A549 (cell line): ENCODE measurements around the gene SUN1.
"Not testable (repeated sequence)": the region's sequence is repeated elsewhere in the genome, so short reads cannot be mapped to it uniquely, and the experiment has no call there.

Experiments
- EP300 ChIP-seq, 2 experiments: fragments of >200 bp; sonication (Bioruptor Twin); formaldehyde crosslinking; IDR thresholded peaks; 2 replicates in 1 of 2; 3 replicates in 1 of 2; pipeline ENCODE4 v1.6.1; 2016 to 2017
- MAFK ChIP-seq: fragments of 450-650 bp; IDR thresholded peaks from 2 replicates; pipeline ENCODE4 v1.6.1; 2014; ENCODE audit not compliant: partially characterized antibody
- POLR2A ChIP-seq: IDR thresholded peaks from 2 replicates; pipeline ENCODE4 v1.6.1; 2012; ENCODE audit warnings: mild to moderate bottlenecking, low read length

DNA sequence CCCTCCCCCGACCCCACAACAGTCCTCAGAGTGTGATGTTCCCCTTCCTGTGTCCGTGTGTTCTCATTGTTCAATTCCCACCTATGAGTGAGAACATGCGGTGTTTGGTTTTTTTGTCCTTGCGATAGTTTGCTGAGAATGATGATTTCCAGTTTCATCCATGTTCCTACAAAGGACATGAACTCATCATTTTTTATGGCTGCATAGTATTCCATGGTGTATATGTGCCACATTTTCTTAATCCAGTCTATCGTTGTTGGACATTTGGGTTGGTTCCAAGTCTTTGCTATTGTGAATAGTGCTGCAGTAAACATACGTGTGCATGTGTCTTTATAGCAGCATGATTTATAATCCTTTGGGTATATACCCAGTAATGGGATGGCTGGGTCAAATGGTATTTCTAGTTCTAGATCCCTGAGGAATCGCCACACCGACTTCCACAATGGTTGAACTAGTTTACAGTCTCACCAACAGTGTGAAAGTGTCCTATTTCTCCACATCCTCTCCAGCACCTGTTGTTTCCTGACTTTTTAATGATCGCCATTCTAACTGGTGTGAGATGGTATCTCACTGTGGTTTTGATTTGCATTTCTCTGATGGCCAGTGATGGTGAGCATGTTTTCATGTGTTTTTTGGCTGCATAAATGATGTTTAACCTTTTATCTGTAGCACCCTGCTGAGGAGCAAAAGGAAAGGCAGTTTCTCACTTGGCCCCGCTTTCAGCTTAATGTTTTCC lies 35.7 kb upstream of the SUN1 start:
- TF ChIP-seq MAFK; POLR2A; EP300 (IDR thresholded peaks at IDR 0.05): not testable (repeated sequence)
